Measurements from ENCODE around the gene PCNX3.
A peak's percentile ranks its signal among the peaks of the same experiment; 100 is the strongest.

The PCNX3 gene

DNA sequence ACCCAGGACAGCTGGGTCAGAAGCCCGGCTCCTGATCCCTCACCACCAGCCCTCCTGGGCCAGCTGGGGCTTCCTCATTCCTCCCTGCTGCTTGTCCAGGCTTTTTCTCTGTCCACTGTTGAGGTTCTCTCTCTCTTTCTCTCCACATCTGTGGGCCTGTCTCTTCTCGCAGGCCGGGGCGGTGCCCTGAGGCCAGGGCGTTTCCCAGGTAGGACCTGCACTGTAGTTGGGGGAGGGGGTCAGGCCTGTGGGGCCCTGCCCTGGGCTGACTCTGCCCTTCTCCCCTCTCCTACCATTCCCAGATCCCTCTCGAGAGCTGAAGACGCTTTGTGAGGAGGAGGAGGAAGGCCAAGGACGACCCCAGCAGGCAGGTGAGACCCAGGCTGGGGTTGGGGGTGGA lies 34.8 kb upstream of the PCNX3 start:
- DNase-seq, result no peak

- no peak for DNase-seq
Measured at GRCh38 chr11:65581928-65582327, 33.6 kb upstream of the PCNX3 start.

DNA sequence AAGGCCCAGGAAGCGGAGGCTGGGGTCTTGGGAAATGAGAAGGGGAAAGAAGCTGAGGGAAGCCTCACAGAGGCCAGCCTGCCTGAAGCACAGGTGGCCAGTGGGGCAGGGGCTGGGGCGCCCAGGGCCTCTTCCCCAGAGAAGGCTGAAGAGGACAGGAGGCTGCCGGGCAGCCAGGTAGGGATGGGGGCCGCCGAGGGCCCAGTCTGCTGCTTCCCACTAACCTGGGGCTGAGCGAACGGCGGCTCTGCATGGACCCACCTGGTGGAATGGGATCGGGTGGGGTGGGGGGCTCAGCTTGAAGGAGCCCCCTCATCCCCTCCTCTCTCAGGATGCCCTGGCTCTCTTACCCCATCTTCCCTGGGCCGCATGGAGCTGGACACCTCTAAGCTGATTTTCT lies 32.0 kb upstream of the PCNX3 start:
- no peak for DNase-seq

- no peak for DNase-seq
Measured at GRCh38 chr11:65584106-65584505, 31.5 kb upstream of the PCNX3 start.

DNA sequence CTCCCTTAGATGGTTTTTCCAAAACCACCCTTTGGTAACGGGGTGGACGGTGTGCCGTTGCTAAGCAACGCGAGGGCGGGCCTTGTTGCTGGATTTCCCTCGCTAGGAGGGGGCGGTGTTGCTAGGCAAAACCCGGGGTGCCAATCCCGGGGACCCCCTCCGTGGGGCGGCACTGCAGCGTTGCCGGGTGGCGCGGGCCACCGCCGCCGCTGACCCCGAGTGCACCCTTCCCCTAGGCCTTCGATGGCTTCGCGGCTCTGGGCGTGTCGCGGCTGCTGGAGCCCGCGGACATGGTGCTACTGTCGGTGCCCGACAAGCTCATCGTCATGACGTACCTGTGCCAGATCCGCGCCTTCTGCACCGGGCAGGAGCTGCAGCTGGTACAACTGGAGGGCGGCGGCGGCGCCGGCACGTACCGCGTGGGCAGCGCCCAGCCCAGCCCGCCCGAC lies 30.8 kb upstream of the PCNX3 start:
- peak; percentile 55 for DNase-seq

- DNase-seq, result no peak
Measured at GRCh38 chr11:65585396-65586246, 30.0 kb upstream of the PCNX3 start.

DNA sequence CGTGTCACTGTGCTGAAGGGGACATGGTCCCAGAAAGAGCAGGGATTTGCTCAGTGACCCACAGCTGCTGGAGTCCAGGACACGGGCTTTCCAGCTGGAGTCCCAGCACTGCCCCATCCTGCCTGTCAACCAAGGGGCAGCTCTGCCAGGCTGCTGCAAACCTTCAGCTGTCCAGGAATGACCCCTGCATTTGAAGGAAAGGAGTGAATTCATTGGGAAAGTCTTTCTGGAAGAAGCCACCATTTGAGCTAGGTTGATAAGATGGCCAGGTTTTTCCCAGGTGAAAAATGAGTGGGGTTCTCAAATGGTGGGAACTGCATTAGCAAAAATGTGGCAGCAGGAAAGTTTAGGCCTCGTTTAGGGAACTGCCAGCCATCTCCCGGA lies 29.3 kb upstream of the PCNX3 start:
- no peak for DNase-seq

GRCh38 chr11:65586676-65587075 lies 28.9 kb upstream of the PCNX3 start:
- no peak for DNase-seq

DNA sequence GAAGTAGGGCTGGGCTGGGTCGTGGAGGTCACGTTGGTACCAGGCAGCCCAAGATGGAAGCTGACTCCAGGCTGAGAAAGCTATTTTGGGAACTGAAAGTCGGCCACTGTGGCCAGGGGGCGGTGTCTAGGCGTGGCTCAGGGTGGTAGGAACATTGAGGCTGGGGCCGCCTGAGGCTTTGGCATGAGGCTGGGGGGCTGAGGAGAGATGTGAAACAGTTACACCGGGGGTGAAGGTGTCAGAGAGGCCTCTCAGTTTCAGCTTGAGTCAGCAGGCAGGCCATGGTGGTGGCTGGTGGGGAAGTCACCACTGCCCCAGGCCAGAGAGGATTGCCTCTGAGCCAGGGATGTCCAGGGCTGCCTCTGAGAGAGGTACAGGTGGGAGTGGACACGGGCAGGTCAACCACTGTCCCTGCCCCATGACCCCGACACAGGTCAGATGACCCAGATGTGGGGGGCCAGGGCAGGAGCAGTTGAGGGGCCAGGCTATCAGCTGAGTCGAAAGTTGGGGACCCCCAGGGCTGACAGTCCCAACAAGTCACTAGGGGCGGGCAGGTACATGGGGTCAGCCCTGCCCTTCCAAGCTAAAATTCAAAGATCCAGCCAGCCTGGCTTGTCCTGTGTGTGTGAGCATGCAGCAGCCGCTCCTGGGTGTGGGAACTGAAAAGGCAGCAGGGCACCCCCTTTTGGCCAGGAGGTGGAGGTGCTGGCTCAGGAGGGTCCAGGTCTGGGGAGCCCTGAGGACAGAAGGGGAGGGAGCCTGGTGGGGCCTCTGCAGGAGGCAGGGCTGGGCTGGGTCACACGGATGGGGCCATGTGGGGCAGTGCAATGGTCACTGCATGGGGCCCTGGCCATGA lies 27.1 kb upstream of the PCNX3 start:
- peak; percentile 75 for DNase-seq

- DNase-seq, result no peak
Measured at GRCh38 chr11:65589444-65590239, 25.9 kb upstream of the PCNX3 start.

DNA sequence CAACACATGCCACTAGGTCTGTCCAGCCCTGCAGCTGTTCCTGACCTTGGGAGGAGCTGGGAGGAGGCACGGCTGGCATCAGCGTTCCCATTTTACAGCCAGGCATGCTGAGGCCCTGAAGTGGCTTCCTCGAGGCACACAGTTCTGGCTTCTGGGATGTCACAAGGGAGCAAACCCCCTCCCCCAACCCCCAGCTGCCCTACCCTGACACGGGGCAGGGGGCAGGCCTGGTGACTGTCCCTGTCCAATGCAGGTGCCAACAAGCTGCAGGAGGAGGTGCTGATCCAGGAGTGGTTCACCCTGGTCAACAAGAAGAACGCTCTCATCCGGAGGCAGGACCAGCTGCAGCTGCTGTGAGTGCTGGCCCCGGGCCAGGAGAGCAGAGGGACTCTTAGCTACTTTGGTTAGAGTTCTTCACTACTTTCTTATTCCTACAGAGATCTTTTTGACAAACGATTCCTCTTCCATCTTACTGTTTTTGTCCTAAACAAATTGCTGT lies 25.3 kb upstream of the PCNX3 start:
- peak; percentile 87 for DNase-seq

- no peak for DNase-seq
Measured at GRCh38 chr11:65591939-65592857, 23.4 kb upstream of the PCNX3 start.

DNA sequence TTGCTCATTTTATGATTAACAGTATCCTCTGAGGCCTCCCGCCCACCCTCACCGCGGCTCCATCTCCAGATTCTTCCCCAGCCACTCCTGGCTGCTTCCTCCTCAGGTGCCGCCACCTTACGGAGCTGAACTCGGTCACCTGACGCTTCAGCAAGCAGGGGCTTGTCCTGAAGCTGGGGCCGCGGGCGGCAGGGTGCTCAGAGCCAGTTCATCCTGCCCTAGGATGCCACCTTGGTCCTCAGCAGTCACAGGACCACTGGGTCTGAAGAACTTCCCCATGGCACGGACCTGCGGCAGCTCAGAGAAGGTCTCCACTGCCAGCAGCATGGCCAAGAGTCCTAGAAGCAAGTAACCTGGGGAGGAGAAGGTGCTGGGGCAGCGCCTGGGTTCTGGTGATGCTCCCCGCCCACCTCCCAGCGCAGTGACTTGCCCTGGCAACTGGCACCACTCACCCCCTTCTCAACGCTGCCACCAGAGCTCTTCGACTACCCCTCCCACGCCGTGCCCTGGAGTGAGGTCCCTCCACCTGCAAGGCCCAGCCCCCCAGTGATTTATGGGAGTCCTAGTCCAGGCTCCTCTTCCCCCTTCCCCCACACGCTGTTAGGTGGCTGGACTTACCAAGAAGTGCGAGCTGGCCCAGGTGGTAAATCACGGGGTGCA lies 22.6 kb upstream of the PCNX3 start:
- no peak for DNase-seq

DNA sequence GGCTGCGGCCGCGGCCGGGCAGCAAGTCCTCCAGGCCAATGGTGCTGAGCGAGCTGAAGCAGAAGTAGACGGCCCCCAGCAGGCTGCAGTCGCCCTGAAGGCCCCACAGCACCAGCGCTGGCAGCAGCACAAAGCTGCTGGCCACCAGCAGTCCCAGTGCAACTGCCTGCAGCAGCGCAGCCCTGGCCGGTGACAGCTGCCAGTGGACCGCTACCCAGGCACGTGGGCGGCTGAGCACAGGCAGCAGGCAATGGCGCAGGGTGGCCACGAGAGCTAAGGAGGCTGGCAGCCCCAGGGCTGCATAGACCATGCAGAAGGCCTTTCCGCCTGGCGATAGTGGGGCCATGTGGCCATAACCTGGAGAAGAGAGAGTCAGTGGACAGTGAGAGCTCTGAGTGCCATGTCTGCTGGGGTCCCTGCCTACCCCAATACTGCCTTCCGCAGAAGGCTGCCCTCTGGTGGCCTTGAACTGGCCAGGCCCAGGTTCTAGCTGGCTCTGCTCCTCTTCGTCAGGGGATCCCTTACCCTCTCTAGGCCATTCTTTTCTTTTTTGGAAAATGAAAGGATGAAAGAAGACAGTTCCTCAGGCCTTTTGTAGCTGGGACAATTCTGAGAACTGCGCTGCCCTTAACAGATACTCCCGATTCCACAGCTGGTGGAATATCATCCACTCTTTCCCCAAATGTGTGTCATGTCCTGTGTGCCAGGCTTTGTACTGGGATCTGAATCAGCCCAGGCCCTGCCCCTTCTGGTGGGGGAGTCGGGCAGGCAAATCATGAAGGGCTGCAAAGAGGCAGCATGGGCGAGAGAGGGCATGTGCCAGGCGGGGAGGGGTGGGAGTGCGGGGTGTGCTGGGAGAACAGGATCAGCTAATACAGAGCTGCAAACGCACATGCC lies 21.8 kb upstream of the PCNX3 start:
- DNase-seq, result no peak

DNA sequence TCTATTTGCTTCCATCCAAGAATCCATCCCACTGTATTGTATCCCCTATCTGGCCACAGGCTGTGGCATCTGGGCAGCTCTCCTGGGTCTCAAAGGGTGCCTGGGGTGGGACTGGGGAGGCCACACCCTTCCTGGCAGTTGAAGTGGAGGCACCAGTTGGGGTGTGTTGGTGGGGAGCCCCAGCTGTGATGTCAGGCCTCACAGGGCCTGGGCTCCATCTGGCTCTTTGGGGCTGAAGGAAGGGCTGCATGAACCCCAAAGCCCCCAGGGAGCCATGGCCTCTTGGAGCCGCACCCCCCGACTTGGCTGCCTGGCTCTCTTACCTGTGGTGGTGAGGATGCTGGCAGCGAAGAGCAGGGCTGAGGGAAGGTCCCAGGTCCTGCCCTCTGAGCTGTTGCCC lies 20.4 kb upstream of the PCNX3 start:
- DNase-seq, result no peak

- no peak for DNase-seq
Measured at GRCh38 chr11:65595543-65596281, 19.9 kb upstream of the PCNX3 start, which contains the start of gene KCNK7. Gene KCNK7 (minus strand): TSS chr11:65595800. CDS start chr11:65595772, 28 bp downstream.

GRCh38 chr11:65596520-65596919 lies 19.1 kb upstream of the PCNX3 start:
- no peak for DNase-seq

- DNase-seq, result no peak
Measured at GRCh38 chr11:65598258-65598699, 17.3 kb upstream of the PCNX3 start.
